SU-DHL-6 (cell line): Measurements from ENCODE around the gene SLC22A1.

Experiments used
- EZH2phosphoT487 ChIP-seq: fragments of 200-600 bp; sonication (generic), shearing (Covaris generic); conservative IDR thresholded peaks from 2 replicates; pipeline ENCODE4 v1.6.1; 2018; ENCODE audit warnings: mild to moderate bottlenecking, antibody characterized with exemption, low read length, moderate library complexity, mixed read lengths
- TF ChIP-seq, protein P1 (sequence below): fragments of 200-600 bp; sonication (generic); IDR thresholded peaks from one replicate; pipeline ENCODE4 v1.5.1; 2017; ENCODE audit warnings: antibody characterized with exemption, mild to moderate bottlenecking, low read length, moderate library complexity; ENCODE audit not compliant: insufficient read depth, poor library complexity, severe bottlenecking

DNA sequence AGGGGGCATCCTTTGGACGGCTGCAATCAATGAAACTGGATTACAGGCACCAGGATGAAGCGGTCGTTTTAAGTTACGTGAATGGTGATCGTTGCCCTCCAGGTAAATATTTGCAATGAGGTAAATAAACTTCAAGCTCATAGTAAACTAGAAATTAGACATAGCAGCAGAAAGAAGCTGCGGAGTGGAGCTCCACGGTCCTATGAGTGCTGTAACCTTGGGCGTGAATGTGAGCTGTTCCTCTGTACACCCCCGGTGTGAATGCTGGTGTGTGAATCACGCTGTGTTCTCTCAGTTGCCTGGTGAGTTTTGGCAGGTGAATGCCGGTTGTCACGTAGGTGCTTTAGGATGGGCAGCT is 42.0 kb upstream of the SLC22A1 start:
- TF ChIP-seq, protein P1, sequence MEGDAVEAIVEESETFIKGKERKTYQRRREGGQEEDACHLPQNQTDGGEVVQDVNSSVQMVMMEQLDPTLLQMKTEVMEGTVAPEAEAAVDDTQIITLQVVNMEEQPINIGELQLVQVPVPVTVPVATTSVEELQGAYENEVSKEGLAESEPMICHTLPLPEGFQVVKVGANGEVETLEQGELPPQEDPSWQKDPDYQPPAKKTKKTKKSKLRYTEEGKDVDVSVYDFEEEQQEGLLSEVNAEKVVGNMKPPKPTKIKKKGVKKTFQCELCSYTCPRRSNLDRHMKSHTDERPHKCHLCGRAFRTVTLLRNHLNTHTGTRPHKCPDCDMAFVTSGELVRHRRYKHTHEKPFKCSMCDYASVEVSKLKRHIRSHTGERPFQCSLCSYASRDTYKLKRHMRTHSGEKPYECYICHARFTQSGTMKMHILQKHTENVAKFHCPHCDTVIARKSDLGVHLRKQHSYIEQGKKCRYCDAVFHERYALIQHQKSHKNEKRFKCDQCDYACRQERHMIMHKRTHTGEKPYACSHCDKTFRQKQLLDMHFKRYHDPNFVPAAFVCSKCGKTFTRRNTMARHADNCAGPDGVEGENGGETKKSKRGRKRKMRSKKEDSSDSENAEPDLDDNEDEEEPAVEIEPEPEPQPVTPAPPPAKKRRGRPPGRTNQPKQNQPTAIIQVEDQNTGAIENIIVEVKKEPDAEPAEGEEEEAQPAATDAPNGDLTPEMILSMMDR, result no peak
- TF ChIP-seq EZH2phosphoT487, result no peak
